SU-DHL-6 (cell line): Measurements from ENCODE around the gene C3orf18.

ENCODE experiments used
- H2AFZ ChIP-seq: fragments of 200-600 bp; sonication (generic); 2 replicates; pipeline ENCODE4 v1.6.1; 2014; ENCODE audit warnings: low read depth, mild to moderate bottlenecking, moderate library complexity, mixed read lengths, antibody characterized with exemption, low read length; ENCODE audit not compliant: severe bottlenecking
- H3F3A ChIP-seq: fragments of 200-600 bp; shearing (Covaris generic); 2 replicates; pipeline ENCODE4 v1.6.0; 2016; ENCODE audit warnings: antibody characterized with exemption, mild to moderate bottlenecking; ENCODE audit not compliant: insufficient read depth
- H3K27ac ChIP-seq: fragments of 200-600 bp; sonication (generic); 2 replicates; pipeline ENCODE4 v1.5.1; 2016; ENCODE audit warnings: low read depth, mild to moderate bottlenecking, low read length, moderate library complexity, mixed read lengths
- H3K27me3 ChIP-seq: fragments of 200-600 bp; sonication (generic), shearing (Covaris generic); 2 replicates; pipeline ENCODE4 v1.6.0; 2014; ENCODE audit warnings: mild to moderate bottlenecking, low read length
- H3K36me3 ChIP-seq: fragments of 200-600 bp; sonication (generic); 2 replicates; pipeline ENCODE4 v1.6.1; 2014; ENCODE audit warnings: mild to moderate bottlenecking, low read length, mixed read lengths
- H3K4me2 ChIP-seq: fragments of 300-600, 200-600 bp; shearing (Covaris generic), sonication (generic); 2 replicates; pipeline ENCODE4 v1.6.0; 2014; ENCODE audit warnings: low read length, low read depth, mild to moderate bottlenecking; ENCODE audit not compliant: poor library complexity, severe bottlenecking
- H3K4me3 ChIP-seq: fragments of 200-600 bp; sonication (generic); 2 replicates; pipeline ENCODE4 v1.5.1; 2014; ENCODE audit warnings: antibody characterized with exemption, low read length, mild to moderate bottlenecking, mixed read lengths; ENCODE audit not compliant: insufficient read depth, poor library complexity, severe bottlenecking
- H3K79me2 ChIP-seq: fragments of 200-600 bp; sonication (generic); 2 replicates; pipeline ENCODE4 v1.6.1; 2014; ENCODE audit warnings: mild to moderate bottlenecking, low read length, moderate library complexity; ENCODE audit not compliant: insufficient read depth
- H3K9ac ChIP-seq: fragments of 200-600 bp; sonication (generic); 2 replicates; pipeline ENCODE4 v1.7.0; 2014; ENCODE audit warnings: mild to moderate bottlenecking, low read length
- H3K9me2 ChIP-seq: fragments of 200-600 bp; sonication (generic); replicated peaks from 2 replicates; pipeline ENCODE4 v1.6.1; 2014; ENCODE audit warnings: low read length; ENCODE audit not compliant: insufficient read depth
- H3K9me3 ChIP-seq: fragments of 200-600 bp; sonication (generic); 2 replicates; pipeline ENCODE4 v1.6.1; 2014; ENCODE audit warnings: low read length, mixed read lengths; ENCODE audit not compliant: insufficient read depth
- H4K20me1 ChIP-seq: fragments of 200-600 bp; sonication (generic); 2 replicates; pipeline ENCODE4 v1.6.1; 2014; ENCODE audit warnings: low read depth, mild to moderate bottlenecking, antibody characterized with exemption, low read length, moderate library complexity, mixed read lengths
- CTCF ChIP-seq: fragments of 200-600 bp; sonication (generic); IDR thresholded peaks from one replicate; pipeline ENCODE4 v1.5.1; 2017; ENCODE audit warnings: antibody characterized with exemption, mild to moderate bottlenecking, low read length, moderate library complexity; ENCODE audit not compliant: insufficient read depth, poor library complexity, severe bottlenecking
- EZH2phosphoT487 ChIP-seq: fragments of 200-600 bp; sonication (generic), shearing (Covaris generic); conservative IDR thresholded peaks from 2 replicates; pipeline ENCODE4 v1.6.1; 2018; ENCODE audit warnings: mild to moderate bottlenecking, antibody characterized with exemption, low read length, moderate library complexity, mixed read lengths

C3orf18 gene

GRCh38 chr3:50607271-50608091 is 39.9 kb upstream of the C3orf18 start:
- H3K9ac ChIP-seq, result no peak overlapping the region
- no peaks in the 10 kb centered on the region for H3K27me3 ChIP-seq
- no peaks in the 10 kb centered on the region for H3K79me2 ChIP-seq
- no peaks in the 10 kb centered on the region for H3F3A ChIP-seq
- no peak for TF ChIP-seq CTCF
- no peak for TF ChIP-seq EZH2phosphoT487
- H4K20me1 ChIP-seq, result no peaks in the 10 kb centered on the region
- no peak overlapping the region for H3K27ac ChIP-seq
- no peaks in the 10 kb centered on the region for H3K9me2 ChIP-seq
- H3K4me3 ChIP-seq, result no peak overlapping the region
- no peak overlapping the region for H3K4me2 ChIP-seq
- no peaks in the 10 kb centered on the region for H3K9me3 ChIP-seq
- no peak overlapping the region for H2AFZ ChIP-seq
- no peaks in the 10 kb centered on the region for H3K36me3 ChIP-seq

GRCh38 chr3:50606596-50606995 is 39.0 kb upstream of the C3orf18 start:
- H2AFZ ChIP-seq, result no peak overlapping the region
- H3K27ac ChIP-seq, result no peak overlapping the region
- H3K27me3 ChIP-seq, result no peaks in the 10 kb centered on the region
- H3K9ac ChIP-seq, result no peak overlapping the region
- no peaks in the 10 kb centered on the region for H3K79me2 ChIP-seq
- no peaks in the 10 kb centered on the region for H3F3A ChIP-seq
- H3K9me3 ChIP-seq, result no peaks in the 10 kb centered on the region
- no peak overlapping the region for H3K4me3 ChIP-seq
- H4K20me1 ChIP-seq, result no peaks in the 10 kb centered on the region
- no peak overlapping the region for H3K4me2 ChIP-seq
- no peak for TF ChIP-seq CTCF
- TF ChIP-seq EZH2phosphoT487, result no peak
- no peaks in the 10 kb centered on the region for H3K36me3 ChIP-seq
- H3K9me2 ChIP-seq, result no peaks in the 10 kb centered on the region

GRCh38 chr3:50605901-50606326 is 38.4 kb upstream of the C3orf18 start:
- Histone ChIP-seq H3K27me3 (no peaks in the 10 kb centered on the region), H3K9me3 (no peaks in the 10 kb centered on the region), H3K36me3 (no peaks in the 10 kb centered on the region), H3K4me3 (no peak overlapping the region), H3K4me2 (no peak overlapping the region), H3K9me2 (no peaks in the 10 kb centered on the region), H3K9ac (no peak overlapping the region), H3F3A (no peaks in the 10 kb centered on the region), H3K27ac (no peak overlapping the region), H3K79me2 (no peaks in the 10 kb centered on the region), H2AFZ (no peak overlapping the region), H4K20me1 (no peaks in the 10 kb centered on the region)
- TF ChIP-seq EZH2phosphoT487, result no peak
- no peak for TF ChIP-seq CTCF
